MM.1S (cell line): Measurements from ENCODE around the gene ANXA11.
"Not testable (repeated sequence)": the region's sequence is repeated elsewhere in the genome, so short reads cannot be mapped to it uniquely, and the experiment has no call there.

Experiments used
- DNase-seq: peaks from one replicate; pipeline ENCODE4 v3.0.0-alpha.2; 2015
- H2AFZ ChIP-seq: fragments of 300-600 bp; sonication (generic); 2 replicates; pipeline ENCODE4 v1.6.0; 2016; ENCODE audit warnings: antibody characterized with exemption, low read length
- H3F3A ChIP-seq: fragments of 300-600 bp; sonication (generic); 2 replicates; pipeline ENCODE4 v1.6.1; 2016; ENCODE audit warnings: mild to moderate bottlenecking, antibody characterized with exemption, low read length, moderate library complexity, mixed read lengths; ENCODE audit not compliant: insufficient read depth
- H3K27ac ChIP-seq: fragments of 300-600 bp; sonication (generic); 2 replicates; pipeline ENCODE4 v1.5.1; 2016; ENCODE audit warnings: mild to moderate bottlenecking, low read length
- H3K27me3 ChIP-seq: fragments of 300-600 bp; sonication (generic); replicated peaks from 2 replicates; pipeline ENCODE4 v1.6.0; 2016; ENCODE audit warnings: low read length; ENCODE audit not compliant: insufficient read depth
- H3K36me3 ChIP-seq: fragments of 300-600 bp; sonication (generic); replicated peaks from 2 replicates; pipeline ENCODE4 v1.6.1; 2016; ENCODE audit warnings: mild to moderate bottlenecking, low read length, mixed read lengths; ENCODE audit not compliant: insufficient read depth
- H3K4me1 ChIP-seq: fragments of 300-600 bp; sonication (generic); 2 replicates; pipeline ENCODE4 v1.6.1; 2016; ENCODE audit warnings: low read length, mixed read lengths
- H3K4me2 ChIP-seq: fragments of 300-600 bp; sonication (generic); 2 replicates; pipeline ENCODE4 v1.6.0; 2016; ENCODE audit warnings: low read depth, low read length
- H3K4me3 ChIP-seq: fragments of 300-600 bp; sonication (generic); 2 replicates; pipeline ENCODE4 v1.5.1; 2016; ENCODE audit warnings: low read length, mixed read lengths
- H3K79me2 ChIP-seq: fragments of 300-600 bp; sonication (generic); 2 replicates; pipeline ENCODE4 v1.6.1; 2016; ENCODE audit warnings: mixed run types, low read length, mixed read lengths
- H3K9ac ChIP-seq: fragments of 300-600 bp; sonication (generic); 2 replicates; pipeline ENCODE4 v1.6.1; 2016; ENCODE audit warnings: low read length, mixed read lengths
- H3K9me2 ChIP-seq: fragments of 300-600 bp; sonication (generic); replicated peaks from 2 replicates; pipeline ENCODE4 v1.6.1; 2016; ENCODE audit warnings: mild to moderate bottlenecking, low read length, mixed read lengths; ENCODE audit not compliant: insufficient read depth
- H3K9me3 ChIP-seq: fragments of 300-600 bp; sonication (generic); replicated peaks from 2 replicates; pipeline ENCODE4 v1.6.1; 2016; ENCODE audit warnings: mild to moderate bottlenecking, low read length, mixed read lengths; ENCODE audit not compliant: insufficient read depth
- H4K20me1 ChIP-seq: fragments of 300-600 bp; sonication (generic); 2 replicates; pipeline ENCODE4 v1.6.1; 2016; ENCODE audit warnings: mild to moderate bottlenecking, low read length, moderate library complexity, mixed read lengths; ENCODE audit not compliant: insufficient read depth
- CTCF ChIP-seq: fragments of 300-600 bp; sonication (generic); IDR thresholded peaks from 2 replicates; pipeline ENCODE4 v1.5.1; 2016; ENCODE audit warnings: antibody characterized with exemption, low read length, mixed read lengths
- EZH2 ChIP-seq: fragments of 300-600 bp; sonication (generic); optimal IDR thresholded peaks from 2 replicates; pipeline ENCODE3; 2017; ENCODE audit warnings: low read depth, mild to moderate bottlenecking, antibody characterized with exemption, low read length, mixed read lengths
- EZH2phosphoT487 ChIP-seq: fragments of 300-600 bp; sonication (generic); IDR thresholded peaks from 2 replicates; pipeline ENCODE4 v1.6.1; 2018; ENCODE audit warnings: antibody characterized with exemption, low read length

Gene ANXA11

GRCh38 chr10:80149123-80149522 is 56.2 kb downstream of the ANXA11 start:
- no peak overlapping the region for H2AFZ ChIP-seq
- no peaks in the 10 kb centered on the region for H3K9me3 ChIP-seq
- peaks cover 22% of the 10 kb centered on the region for H3F3A ChIP-seq
- TF ChIP-seq EZH2, result no peak
- TF ChIP-seq EZH2phosphoT487, result no peak
- TF ChIP-seq CTCF, result no peak
- no peaks in the 10 kb centered on the region for H4K20me1 ChIP-seq
- no peak for DNase-seq
- peaks cover 16% of the 10 kb centered on the region for H3K4me1 ChIP-seq
- no peaks in the 10 kb centered on the region for H3K9me2 ChIP-seq
- H3K9ac ChIP-seq, result no peak overlapping the region
- no peaks in the 10 kb centered on the region for H3K27me3 ChIP-seq
- H3K27ac ChIP-seq, result no peak overlapping the region
- H3K79me2 ChIP-seq, result no peaks in the 10 kb centered on the region
- no peak overlapping the region for H3K4me3 ChIP-seq
- no peak overlapping the region for H3K4me2 ChIP-seq
- H3K36me3 ChIP-seq, result peaks cover 4% of the 10 kb centered on the region; the same call in 1 of the 2 replicates

GRCh38 chr10:80148166-80148805 is 57.1 kb downstream of the ANXA11 start:
- H3K9ac ChIP-seq, result no peak overlapping the region
- no peak for DNase-seq
- no peaks in the 10 kb centered on the region for H4K20me1 ChIP-seq
- no peaks in the 10 kb centered on the region for H3K9me2 ChIP-seq
- H3K27ac ChIP-seq, result no peak overlapping the region
- TF ChIP-seq EZH2, result no peak
- TF ChIP-seq CTCF, result no peak
- TF ChIP-seq EZH2phosphoT487, result no peak
- no peaks in the 10 kb centered on the region for H3K79me2 ChIP-seq
- H3K4me1 ChIP-seq, result peaks cover 16% of the 10 kb centered on the region
- no peak overlapping the region for H2AFZ ChIP-seq
- no peaks in the 10 kb centered on the region for H3K27me3 ChIP-seq
- H3K36me3 ChIP-seq, result peaks cover 4% of the 10 kb centered on the region; the same call in 1 of the 2 replicates
- H3K4me3 ChIP-seq, result no peak overlapping the region
- no peak overlapping the region for H3K4me2 ChIP-seq
- no peaks in the 10 kb centered on the region for H3K9me3 ChIP-seq
- H3F3A ChIP-seq, result peaks cover 26% of the 10 kb centered on the region

GRCh38 chr10:80146918-80147317 is 58.4 kb downstream of the ANXA11 start:
- Histone ChIP-seq H3K9ac (no peak overlapping the region), H3K36me3 (peaks cover 4% of the 10 kb centered on the region; the same call in 1 of the 2 replicates), H3K27ac (no peak overlapping the region), H3K4me3 (no peak overlapping the region), H3K4me2 (no peak overlapping the region), H3K4me1 (peaks cover 16% of the 10 kb centered on the region), H3F3A (peaks cover 26% of the 10 kb centered on the region), H3K27me3 (no peaks in the 10 kb centered on the region), H3K79me2 (no peaks in the 10 kb centered on the region), H3K9me2 (no peaks in the 10 kb centered on the region), H3K9me3 (no peaks in the 10 kb centered on the region), H2AFZ (no peak overlapping the region), H4K20me1 (no peaks in the 10 kb centered on the region)
- no peak for DNase-seq
- no peak for TF ChIP-seq CTCF
- no peak for TF ChIP-seq EZH2
- TF ChIP-seq EZH2phosphoT487, result no peak

GRCh38 chr10:80145406-80146308 is 59.7 kb downstream of the ANXA11 start:
- peak overlapping the region; percentile 87 for H3K4me2 ChIP-seq

More at GRCh38 chr10:80145406-80146308, 59.7 kb downstream of the ANXA11 start:
- peak overlapping the region; percentile 61; the same call in 1 of the 2 replicates for H3K9ac ChIP-seq
- not testable (repeated sequence) for H3K36me3 ChIP-seq, H2AFZ ChIP-seq, H3K4me3 ChIP-seq, H4K20me1 ChIP-seq, H3K79me2 ChIP-seq, H3K9me2 ChIP-seq, H3K27me3 ChIP-seq, H3K9me3 ChIP-seq
- peaks cover 26% of the 10 kb centered on the region for H3F3A ChIP-seq
- DNase-seq, result peak; percentile 31
- H3K27ac ChIP-seq, result peak overlapping the region; percentile 88; the same call in 1 of the 2 replicates
- H3K4me1 ChIP-seq, result peaks cover 16% of the 10 kb centered on the region
